Measurements from ENCODE around the gene CSMD2. TPM values are rescaled to one million over a fixed set of nuclear protein-coding genes. Genes with fewer than 3 reads are reported as not detected.
A peak's percentile ranks its signal among the peaks of the same experiment; 100 is the strongest.

Gene CSMD2
- total and polyA plus RNA-seq, 12 donors = 0.35 to 5.1 (median 1.5) TPM

DNA sequence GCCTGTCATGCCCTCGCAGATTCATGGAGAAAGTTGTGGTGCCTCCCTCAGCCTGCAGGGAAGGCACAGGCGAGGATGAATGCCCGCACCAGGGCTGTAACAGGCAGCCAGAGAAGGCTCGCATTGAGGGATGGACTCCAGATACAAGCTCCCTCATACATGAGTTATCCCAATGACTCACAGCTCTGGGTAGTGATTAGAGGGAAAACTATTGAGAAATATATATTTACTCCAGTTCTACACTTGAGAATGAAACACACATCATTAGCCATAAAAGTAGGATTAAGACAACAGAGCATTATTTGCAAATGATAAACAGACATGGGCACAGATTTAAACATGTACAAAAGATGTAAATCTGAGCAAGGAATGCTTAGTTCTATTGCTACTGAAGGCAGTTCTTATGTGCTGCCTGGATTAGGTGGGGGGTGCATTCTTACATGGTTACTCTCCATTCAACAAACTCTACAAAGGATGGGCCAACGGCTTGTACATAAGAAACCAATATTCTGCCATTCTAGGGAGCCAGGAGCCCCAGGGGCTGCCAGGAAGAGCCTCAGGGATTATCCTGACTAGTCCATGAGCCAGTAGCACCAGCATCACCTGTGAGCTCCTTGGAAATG is 97.9 kb downstream of the CSMD2 start:
- H3K4me3 ChIP-seq = no peak overlapping the region
- intact Hi-C loops (cut with DNase I) = no loop called here
- no peaks in the 10 kb centered on the region for H3K9me3 ChIP-seq (replicated peaks in 1 of 3)
- H3K27ac ChIP-seq = no peak overlapping the region
- H3K27me3 ChIP-seq = no peaks in the 10 kb centered on the region
- no peaks in the 10 kb centered on the region for H3K4me1 ChIP-seq (replicated peaks in 1 of 2)
- DNase-seq = no peak
- TF ChIP-seq CTCF (IDR thresholded peaks at IDR 0.05) (no peak), POLR2A (IDR thresholded peaks at IDR 0.05) (no peak)
- WGBS, 4 donors = 73 to 87% (median 82%) methylated on average over 5 of the region's 5 CpGs
- H3K36me3 ChIP-seq (replicated peaks in 1 of 2) = no peaks in the 10 kb centered on the region

- no peaks in the 10 kb centered on the region for H3K9me3 ChIP-seq (replicated peaks in 1 of 3)
- 58 to 74% (median 66%) methylated on average over 6 of the region's 6 CpGs for WGBS, 4 donors
- no peaks in the 10 kb centered on the region for H3K27me3 ChIP-seq
- intact Hi-C loops (cut with DNase I) = no loop called here
- no peaks in the 10 kb centered on the region for H3K4me1 ChIP-seq (replicated peaks in 1 of 2)
- DNase-seq = no peak
- H3K27ac ChIP-seq = no peak overlapping the region
- TF ChIP-seq CTCF (IDR thresholded peaks at IDR 0.05) = no peak
- TF ChIP-seq POLR2A (IDR thresholded peaks at IDR 0.05) = no peak
- no peaks in the 10 kb centered on the region for H3K36me3 ChIP-seq (replicated peaks in 1 of 2)
- no peak overlapping the region for H3K4me3 ChIP-seq
These were observed 98.9 kb downstream of the CSMD2 start for GRCh38 chr1:34066166-34066565.

DNA sequence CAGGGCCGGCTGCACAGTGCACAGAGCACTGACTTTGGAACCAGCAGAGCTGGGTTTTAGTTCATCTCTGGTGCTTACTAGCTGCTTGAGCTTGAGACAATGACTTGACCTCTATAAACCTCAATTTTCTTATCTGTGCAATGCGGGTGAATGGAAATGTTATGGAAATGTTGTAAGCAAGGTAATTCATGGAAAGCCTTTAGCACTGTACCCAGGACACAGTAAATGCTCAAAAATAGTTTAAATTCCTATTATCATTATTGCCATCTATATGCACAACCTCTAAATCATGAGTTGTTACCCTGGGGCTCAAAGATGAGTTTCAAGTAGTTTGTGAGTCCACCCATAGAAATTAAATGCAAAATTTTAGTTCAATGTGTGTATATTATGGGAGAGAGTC is 99.5 kb downstream of the CSMD2 start:
- intact Hi-C loops (cut with DNase I) = no loop called here
- DNase-seq = no peak
- no peaks in the 10 kb centered on the region for H3K4me1 ChIP-seq (replicated peaks in 1 of 2)

GRCh38 chr1:34060901-34061415 is 104.1 kb downstream of the CSMD2 start:
- H3K27me3 ChIP-seq = no peaks in the 10 kb centered on the region
- WGBS, 4 donors = 72 to 78% (median 74%) methylated on average over 8 to 10 of the region's 10 CpGs
- H3K27ac ChIP-seq = no peak overlapping the region
- DNase-seq = peak in 2 of 7 donors; percentile 12 to 20
- H3K4me3 ChIP-seq = no peak overlapping the region
- H3K36me3 ChIP-seq (replicated peaks in 1 of 2) = no peaks in the 10 kb centered on the region
- H3K4me1 ChIP-seq (replicated peaks in 1 of 2) = no peaks in the 10 kb centered on the region
- intact Hi-C loops (cut with DNase I) = no loop called here
- TF ChIP-seq CTCF (IDR thresholded peaks at IDR 0.05) (no peak), POLR2A (IDR thresholded peaks at IDR 0.05) (no peak)
- H3K9me3 ChIP-seq (replicated peaks in 1 of 3) = no peaks in the 10 kb centered on the region

More for the DNA sequence above, 99.5 kb downstream of the CSMD2 start:
- WGBS, 4 donors = 95 to 100% (median 97%) methylated on average over 2 of the region's 2 CpGs
- no peaks in the 10 kb centered on the region for H3K9me3 ChIP-seq (replicated peaks in 1 of 3)
- H3K4me3 ChIP-seq = no peak overlapping the region
- H3K36me3 ChIP-seq (replicated peaks in 1 of 2) = no peaks in the 10 kb centered on the region
- no peak for TF ChIP-seq CTCF (IDR thresholded peaks at IDR 0.05)
- TF ChIP-seq POLR2A (IDR thresholded peaks at IDR 0.05) = no peak
- H3K27ac ChIP-seq = no peak overlapping the region
- no peaks in the 10 kb centered on the region for H3K27me3 ChIP-seq
